Endothelial cell of umbilical vein (primary cell): ENCODE results near the gene CYP21A2.
"Not testable (repeated sequence)": the region's sequence is repeated elsewhere in the genome, so short reads cannot be mapped to it uniquely, and the experiment has no call there.

Experiments
- EZH2 ChIP-seq: IDR thresholded peaks from 2 replicates; pipeline ENCODE4 v1.6.1; 2012; ENCODE audit warnings: borderline replicate concordance, low read depth, mild to moderate bottlenecking, moderate library complexity, low read length, inconsistent platforms; ENCODE audit not compliant: severe bottlenecking
- POLR2A ChIP-seq: IDR thresholded peaks from 2 replicates; pipeline ENCODE4 v1.6.1; 2012; ENCODE audit warnings: low read depth, mild to moderate bottlenecking, control low read depth, low read length

- not testable (repeated sequence) for TF ChIP-seq EZH2, POLR2A
Measured at GRCh38 chr6:32002546-32003268, 35.5 kb upstream of the CYP21A2 start.
